NCI-H226 (cell line): ENCODE results near the gene SELENBP1.
"Not testable (repeated sequence)": the region's sequence is repeated elsewhere in the genome, so short reads cannot be mapped to it uniquely, and the experiment has no call there.

Source experiments
- DNase-seq: peaks from one replicate; pipeline ENCODE4 v3.0.0-alpha.2; 2015

Gene SELENBP1

DNA sequence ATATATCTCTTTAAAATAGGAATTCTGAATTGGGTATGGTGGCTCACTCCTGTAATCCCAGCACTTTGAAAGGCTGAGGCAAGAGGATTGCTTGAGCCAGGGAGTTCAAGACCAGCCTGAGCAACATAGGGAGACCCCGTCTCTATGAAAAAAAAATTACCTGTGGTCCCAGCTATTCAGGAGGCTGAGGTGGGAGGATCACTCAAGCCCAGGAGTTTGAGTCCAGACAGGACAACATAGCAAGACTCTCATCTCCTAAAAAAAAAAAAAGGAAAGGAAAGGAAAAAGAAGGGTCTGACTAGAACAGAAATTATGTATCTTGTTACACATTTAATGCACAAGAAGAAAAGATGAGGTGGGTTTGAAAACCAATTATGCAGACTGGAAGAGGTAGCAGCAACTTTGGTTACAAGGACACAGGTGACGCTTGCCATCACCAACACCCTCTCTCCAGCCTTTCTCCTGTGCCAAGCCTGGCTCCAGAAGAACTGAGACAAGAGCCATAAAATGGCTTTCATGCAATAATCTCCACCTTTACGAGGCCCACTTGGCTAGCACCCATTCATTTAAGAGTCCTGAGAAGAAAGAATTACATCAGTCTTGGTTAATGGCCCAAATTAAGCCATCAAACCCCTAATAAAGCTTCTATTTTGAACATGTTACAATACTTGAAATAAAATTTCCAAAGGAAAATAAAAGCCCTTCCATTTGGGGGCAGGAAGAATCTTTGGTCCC, 4.8 kb upstream of the SELENBP1 start:
- DNase-seq = no peak

DNA sequence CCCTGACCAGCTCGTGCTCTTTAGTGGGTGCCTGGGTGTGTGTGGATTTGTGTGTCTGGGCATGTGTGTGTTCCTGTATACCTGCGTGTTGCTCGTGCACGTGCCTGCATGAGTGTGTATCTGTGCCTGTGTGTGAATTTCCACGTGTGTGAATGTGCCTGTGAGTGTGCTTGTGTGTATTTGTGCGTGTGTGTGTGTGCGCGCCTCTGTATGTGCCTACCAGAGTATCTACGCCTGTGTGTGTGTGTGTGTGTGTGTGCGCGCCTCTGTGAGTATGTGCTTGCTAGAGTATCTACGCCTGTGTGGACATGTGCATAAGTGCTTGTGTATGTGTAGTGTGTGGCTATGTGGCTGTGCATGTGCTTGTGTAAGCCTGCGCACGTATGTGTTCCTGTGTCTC, 691 bp upstream of the SELENBP1 start:
- DNase-seq = no peak

DNA sequence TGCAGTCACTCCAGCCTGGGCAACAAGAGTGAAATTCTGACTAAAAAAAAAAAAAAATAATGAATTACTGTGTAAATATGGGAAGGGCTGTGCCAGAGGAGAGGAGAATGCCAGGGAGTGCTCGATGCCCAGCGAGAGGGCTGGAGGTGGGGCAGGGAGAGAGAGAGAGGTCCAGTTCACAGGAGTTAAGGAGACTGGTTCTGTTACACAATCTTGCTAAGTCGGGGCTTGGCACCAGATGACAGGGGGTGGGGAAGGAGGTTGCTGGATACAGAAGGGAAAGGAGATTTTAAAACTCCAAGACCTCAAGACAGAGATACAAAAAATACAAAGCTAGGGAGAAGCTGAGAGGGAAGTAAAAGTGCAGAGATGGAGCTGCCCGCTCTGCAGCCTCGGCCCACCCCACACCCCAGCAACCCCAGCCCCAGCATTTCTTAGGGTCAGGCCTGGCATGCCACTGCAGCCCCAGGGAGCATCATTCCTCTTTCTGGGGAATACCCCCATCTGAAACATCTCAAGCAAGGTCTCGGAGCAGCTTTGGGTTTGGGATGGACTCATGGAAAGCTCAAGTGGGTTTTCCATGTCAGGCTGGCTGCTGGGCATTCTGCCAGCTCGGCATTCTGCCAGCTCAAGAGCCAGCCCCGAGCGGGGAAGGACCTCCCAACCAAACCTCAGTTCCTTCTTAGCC, 991 bp downstream of the SELENBP1 start:
- DNase-seq = peak; percentile 73

DNA sequence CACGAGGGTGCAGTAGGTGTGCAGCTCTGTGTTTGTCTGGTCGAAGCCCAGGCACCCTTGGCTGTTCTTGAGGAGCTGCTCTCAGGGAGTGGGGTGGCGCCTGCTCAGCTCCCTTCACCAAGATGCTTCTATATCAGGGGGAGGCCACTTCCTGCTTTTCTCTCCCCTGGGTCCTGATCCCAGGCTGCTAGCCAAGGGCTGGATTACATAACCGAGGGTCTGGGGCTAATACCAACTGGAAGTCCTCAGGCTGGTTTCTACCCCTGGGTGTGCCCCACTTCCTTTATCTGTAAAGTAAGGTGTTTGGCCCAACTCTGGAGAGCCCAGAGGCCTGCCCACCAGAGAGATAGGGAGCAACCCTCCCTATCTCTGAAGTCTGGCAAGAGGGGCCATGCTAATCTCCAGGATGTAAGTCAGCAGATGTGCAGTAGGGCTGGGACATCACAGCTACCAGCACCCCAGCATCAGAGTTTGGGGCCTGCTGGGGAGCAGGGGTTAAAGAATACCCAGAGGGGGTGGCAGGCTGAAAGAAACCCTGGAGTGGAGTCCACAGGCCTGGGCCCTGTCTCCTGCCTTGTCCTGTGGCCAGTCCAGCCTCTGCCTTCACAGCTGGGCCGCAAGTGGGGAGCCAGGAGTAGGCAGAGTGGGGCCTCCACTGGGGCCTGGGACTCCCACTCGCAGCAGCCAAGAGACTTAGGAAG, 2.1 kb downstream of the SELENBP1 start:
- peak; percentile 62 for DNase-seq

DNA sequence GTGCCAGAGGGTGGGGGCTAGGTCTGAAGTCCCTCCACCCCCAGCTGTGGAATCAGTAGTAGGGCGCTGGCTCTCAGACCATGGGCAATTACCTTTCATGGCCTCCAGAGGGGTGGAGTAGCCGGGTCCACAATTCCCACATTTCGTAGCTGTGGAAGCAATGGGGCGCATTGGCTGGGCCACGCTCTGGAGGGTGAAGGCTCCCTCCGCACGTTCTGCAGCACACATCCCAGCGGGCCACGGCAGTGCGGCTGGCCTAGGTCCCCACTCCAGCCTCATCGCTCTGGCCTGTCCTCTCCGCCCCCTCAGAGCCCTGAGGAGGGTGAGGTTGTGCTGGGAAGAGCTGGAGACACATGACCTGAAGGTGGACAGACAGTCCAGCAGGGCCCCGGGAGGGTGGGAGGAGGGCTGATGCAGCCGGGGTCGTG, 2.9 kb downstream of the SELENBP1 start:
- DNase-seq = no peak

DNA sequence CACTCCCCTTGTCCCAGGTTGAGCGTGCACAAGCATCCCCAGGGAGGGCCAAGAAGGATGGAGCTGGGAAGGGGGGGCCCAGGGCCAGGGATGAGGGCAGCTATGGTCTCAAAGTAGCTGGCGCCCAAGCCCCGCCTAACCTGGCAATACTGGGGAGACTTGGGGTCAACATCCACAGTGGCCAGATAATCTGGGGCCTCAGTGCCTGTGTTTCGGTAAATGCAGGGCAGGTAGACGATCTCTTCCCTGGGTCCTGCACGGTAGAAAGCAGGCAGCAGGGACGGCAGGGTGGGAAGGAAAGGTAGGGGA, 3.2 kb downstream of the SELENBP1 start:
- DNase-seq = no peak

DNA sequence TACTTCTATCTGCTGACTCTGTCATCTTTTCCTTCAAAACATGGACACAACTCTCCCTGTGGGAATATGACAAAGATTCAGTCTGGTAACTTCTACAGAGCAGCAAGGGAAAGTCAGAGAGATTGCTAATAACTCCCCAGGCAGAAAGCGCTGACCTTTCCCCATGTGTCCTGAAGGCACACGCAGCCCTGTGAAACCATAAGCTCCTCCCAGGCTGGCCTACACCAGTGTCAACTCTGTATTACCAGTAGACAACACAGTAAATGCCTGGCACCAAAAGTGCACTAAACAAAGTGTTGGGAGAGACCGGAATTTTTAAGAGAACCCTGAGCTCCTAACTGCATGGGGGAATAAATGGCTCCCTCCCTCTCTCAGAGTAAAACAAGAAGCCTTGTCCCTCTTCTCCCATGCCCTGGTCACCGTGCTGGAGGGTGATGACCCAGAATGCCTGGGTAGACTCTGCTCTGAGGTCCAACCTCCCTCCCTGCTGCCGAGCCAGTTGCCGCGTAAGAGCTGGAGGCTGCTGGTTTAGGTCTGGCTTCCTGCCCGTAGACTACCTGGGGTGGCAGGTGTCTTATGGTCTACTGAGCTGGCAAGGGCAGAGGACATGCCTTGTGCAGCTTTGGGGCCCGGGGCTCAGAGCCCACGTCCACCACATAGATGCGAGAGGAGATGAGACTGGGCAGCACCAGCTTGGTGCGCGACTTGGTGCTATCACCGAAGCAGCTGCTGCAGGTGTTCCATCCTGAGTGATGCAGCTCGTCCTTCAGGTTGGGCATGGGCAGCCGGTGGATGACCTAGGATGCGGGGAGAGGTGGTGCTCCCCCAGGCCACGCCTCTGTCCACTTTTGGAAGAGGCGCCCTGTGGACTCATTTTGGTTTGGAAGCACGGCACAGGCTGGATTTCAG, 3.9 kb downstream of the SELENBP1 start:
- no peak for DNase-seq

DNA sequence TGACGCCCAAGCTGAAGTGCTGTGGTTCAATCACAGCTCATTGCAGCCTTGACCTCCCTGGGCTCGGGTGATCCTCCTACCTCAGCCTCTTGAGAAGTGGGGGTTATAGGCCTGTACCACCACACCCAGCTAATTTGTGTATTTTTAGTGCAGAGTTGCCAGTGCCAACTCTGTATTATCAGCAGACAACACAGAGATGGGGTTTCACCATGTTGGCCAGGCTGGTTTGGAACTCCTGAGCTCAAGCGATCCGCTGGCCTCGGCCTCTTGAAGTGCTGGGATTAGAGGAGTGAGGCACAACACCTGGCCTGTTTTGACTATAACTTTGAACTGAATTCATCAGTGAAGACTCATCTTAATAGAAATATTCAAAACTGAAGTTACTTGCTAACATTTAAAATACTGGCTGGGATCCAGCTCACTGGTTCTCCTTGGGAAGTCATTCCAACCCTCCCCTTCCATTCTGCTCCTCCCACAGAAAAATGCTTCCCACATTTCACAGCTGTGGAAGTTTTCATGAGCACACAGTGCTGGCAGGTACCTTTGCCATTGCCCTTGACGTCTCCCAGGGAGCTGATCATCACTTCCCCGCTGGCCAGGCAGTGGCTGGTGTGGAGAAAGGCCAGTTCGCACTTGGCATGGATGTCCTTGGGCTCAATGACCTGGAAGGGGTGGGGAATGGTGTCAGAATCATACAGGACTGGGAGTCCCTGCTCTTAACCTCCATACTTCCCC, 4.7 kb downstream of the SELENBP1 start:
- no peak for DNase-seq

DNA sequence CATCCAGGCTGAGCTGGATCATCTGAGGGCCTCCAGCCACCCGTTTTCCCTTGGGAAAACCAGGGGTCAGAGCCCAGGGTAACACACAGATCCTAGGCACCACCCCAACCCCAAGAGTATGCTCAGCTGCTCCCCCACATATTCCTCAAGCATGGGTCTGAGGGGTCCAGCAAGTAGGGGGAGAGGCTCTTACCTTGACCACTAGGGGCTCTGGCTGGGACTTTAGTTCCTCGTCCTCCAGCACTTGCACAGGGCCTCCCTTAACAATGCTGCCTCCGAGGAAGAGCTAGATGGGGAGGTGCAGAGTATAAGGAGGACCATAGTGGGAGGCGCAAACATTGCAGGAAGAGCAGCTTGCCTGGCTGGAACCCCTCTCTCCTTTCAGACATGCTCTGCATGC, 7.5 kb downstream of the SELENBP1 start:
- no peak for DNase-seq

DNA sequence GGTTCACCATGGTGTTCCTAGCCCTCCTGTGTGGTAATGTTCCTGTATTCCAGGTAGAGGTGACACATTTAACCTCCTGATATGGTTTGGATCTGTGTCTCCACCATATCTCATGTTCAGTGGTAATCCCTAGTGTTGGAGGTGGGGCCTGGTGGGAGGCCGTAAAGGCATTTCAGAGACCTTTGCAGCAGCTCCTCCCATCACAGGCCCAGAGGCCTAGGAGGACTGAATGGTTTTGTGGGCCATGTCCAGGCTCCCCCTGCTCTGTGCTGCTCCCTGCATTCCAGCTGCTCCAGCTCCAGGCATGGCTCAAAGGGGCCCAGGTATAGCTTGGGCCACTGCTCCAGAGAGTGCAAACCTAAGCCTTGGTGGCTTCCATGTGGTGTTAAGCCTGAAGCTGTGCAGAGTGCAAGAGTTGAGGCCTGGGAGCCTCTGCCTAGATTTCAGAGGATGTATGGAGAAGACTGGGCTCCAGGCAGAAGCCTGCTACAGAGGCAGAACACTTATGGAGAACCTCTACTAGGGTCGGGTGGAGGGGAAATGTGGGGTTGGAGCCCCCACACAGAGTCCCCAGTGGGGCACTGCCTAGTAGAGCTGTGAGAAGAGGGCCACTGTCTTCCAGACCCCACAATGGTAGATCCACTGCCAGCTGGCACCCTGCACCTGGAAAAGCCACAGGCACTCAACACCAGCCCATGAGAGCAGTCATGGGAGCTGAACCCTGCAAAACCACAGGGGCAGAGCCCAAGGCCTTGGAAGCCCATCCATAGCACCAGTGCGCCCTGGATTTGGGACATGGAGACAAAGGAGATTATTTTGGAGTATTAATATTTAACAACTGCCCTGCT, 10.0 kb downstream of the SELENBP1 start:
- no peak for DNase-seq

DNA sequence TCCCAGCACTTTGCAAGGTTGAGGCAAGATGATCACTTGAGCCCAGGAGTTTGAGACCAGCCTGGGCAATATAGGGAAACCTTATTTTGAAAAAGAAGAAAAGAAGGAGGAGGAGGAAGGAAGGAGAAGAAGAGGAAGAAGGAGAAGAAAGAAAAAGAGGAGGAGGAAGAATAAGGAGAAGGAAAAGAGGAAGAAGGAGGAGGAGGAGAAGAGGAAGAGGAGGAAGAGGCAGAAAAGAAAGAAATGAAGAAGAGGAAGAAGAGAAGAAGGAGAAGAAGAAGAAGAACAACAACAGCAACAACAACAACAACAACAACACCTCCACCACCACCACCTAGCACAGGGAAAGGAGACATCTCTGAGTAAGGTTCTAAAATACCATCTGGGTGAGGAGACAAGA, 10.6 kb downstream of the SELENBP1 start:
- DNase-seq = no peak

DNA sequence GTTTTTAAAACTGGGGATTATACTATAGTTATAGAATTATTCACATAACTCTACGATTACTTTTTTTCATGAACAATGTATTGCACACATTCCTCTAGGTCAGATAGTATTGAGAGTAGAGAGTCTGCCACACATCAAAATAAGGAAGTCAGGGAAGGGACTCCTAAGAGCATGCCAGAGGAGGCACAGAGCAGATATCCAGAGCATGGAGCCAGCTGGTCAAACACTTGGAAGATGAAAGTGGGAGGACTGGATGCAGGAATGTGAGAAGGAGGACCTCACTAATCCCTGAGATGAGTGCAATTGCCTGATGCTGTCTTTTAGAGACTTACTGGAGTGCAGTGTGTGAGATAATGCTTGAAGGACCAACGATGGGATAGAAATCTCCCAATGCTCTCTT, 15.8 kb downstream of the SELENBP1 start:
- no peak for DNase-seq

DNA sequence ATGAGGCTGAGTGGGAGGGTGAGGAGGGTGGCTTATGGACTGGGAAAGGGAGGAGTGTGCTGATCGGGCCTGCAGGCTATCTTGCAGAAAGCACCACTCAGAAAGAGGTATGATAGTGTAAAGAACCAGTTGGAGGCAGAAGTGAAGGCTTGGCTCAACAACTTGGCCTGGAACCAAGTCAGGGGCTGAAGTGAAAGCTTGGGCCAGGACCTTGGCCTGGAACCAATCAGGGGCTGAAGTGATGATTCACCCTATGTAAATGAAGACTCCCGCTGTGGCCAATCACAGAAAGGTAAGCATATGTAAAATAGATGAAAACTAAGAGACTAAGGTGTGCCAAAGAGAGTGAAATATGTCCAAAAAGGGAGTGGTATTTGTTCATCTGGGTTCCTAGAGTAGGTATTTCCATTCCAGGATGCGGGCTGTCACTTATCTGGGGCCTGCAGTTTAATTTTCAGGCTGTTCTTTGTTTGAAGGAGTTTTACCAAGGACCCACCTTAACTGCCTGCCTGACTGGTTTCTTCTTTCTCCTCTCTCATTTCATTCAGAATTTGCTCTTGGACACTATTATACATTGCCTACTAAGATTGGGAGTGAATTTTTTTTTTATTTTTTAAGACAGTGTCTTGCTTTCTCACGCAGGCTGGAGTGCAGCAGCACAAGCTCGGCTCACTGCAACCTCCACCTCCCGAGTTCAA, 20.3 kb downstream of the SELENBP1 start:
- DNase-seq = peak; percentile 91

DNA sequence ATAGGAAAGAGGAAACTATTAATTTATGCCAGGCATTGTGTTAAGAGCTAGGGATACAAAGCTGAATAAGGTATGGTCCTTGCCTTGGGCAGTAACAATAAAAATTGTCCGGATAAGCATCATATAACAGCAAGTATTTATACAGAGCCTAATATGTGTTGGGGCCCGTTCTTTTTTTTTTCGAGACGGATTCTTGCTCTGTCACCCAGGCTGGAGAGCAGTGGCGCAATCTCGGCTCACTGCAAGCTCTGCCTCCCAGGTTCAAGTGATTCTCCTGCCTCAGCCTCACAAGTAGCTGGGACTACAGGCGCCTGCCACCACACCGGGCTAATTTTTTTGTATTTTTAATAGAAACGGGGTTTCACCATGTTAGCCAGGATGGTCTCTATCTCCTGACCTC, 22.2 kb downstream of the SELENBP1 start:
- DNase-seq = not testable (repeated sequence)

DNA sequence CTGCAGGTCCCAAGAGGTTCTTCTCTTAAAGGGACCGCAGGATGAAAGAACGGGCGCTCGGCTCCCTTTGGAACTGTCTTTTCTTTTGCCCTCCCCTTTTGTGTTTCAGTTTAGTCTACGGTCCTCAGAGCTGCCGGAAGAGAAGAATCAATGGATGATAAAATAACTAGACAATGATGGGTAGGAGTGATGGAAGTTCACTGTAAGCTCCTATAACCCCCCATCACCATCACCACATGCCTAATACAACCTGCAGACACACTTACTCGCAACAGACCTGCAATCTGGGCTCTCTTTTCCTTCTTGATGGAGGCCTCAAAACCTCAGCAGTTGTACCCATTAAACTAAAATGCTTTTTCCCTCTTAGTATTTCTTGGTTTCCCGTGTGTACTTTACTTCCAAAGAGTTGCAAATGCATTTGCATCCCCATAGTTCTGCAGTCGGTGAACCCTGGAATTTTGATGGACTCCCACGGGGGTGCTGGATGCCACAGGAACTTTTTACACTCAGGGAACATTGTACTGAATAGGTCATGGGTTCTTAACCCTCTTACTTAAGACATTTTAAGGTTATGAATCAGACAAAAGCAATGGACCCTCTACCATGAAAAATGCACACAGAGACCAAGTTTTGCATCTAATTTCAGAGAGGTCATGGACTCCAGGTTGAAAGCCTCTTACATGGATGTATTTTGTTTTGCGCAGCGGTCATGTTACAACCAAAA, 24.8 kb downstream of the SELENBP1 start:
- no peak for DNase-seq

DNA sequence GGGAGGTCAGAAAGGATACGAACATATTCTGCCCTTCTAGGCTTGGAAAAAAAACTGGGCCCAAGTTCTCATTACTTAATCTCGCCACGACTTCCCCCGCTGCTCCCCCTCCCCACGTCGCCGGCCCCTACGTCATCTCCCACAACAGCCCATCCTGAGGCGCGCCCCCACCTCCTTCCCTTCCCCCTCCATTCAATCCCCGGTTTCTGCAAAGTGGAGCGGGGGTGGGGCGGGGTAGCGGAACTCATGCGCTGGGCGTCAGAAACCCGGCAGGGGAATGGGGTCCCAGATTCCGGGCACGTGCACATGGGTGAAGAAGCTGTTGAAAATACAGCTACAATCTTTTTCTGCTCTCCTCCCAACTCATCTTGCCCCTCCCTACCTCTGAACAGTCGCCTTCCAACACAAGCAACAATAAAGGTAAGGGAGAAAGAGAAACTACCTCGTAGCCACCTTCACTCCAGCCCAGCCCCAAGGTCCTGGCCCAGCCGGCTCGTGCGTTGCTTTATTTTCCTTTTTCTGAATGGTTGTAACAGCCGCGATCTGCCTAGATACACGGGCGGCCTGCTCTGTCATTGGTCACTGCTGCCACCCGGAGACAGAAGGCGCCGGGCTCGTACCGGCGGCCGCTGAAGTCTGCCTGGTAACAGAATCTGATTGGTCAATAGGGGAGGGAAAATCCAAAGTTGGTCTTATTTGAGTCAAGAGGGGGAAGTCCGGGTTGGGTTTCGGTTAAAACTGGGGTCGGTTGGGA, 25.6 kb downstream of the SELENBP1 start, which contains the start of gene RFX5:
Gene RFX5, minus strand, starts transcription at position 484 of the 754 bp plus-strand sequence. CDS start 932 bp downstream, outside the sequence.
- DNase-seq = peak; percentile 95

DNA sequence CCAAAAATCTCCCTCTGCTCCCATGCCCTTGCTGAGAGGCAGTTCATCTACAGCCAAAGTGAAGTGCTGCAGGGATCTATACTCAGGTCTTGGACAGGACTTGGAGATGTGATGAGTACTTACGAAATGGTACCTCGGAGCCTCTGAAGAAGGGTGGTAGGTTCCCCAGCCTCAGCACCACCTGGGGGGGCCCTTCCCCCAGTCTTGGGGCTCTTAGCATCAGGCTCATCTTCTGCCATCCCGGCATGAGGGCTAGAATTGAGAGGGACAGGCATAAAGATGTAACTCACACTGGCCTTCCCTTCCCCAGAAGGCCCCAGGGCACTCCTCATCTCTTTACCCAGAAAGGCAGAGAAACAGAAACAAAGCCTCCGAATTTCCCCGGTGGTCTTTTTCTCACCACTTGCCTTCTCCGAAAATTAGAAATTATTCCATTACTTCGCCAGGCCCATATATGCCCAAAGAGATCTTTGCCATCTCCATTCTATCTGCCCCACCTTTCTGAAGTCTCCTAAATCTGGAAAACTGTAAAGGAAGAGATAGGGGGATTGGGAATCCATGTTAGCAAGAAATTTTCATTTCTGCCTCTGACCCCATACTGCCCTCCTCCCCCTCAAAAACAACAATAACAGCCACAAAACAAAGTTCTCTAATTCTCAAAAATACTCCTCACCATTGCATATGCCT, 26.3 kb downstream of the SELENBP1 start:
- no peak for DNase-seq

DNA sequence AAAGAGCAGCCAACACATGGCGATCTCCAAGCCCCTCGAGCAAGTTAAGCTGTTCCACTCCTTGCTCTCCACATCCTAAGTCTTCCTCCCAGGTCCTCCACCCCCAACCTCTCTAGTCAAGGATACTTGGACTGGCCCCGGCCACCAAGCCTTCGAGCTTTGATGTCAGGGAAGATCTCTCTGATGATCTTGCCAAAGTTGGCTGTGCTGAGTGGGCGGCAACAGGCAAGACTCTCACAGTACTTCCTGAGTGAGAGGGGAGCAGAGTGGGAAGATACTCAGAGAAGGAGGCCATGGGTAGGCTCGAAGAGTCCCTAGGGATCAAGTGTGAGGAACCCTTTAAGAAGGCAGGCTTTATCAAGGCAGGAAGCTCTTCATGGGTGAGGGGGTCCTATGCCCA, 28.2 kb downstream of the SELENBP1 start:
- DNase-seq = no peak

DNA sequence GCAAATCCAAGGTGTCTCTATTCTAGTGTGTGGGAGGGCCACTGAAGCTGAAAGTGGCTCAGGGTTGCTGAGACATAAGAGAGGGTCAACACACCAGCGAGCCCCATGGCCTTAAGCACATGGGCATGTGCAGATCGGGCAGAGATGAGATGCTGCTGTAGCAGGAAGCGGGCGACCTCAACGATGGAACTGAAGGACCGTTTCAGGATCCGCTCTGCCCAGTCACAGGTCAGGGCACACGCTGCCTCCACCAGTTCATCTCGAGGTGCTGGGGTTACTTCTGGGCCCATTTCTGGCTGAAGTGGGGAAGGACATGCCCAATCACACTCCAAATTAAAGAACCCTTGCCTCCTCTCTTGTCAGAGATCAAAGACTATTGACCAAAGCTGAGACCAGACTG, 28.9 kb downstream of the SELENBP1 start:
- no peak for DNase-seq
